ENCODE data around the gene BTBD19.

The BTBD19 gene

DNA sequence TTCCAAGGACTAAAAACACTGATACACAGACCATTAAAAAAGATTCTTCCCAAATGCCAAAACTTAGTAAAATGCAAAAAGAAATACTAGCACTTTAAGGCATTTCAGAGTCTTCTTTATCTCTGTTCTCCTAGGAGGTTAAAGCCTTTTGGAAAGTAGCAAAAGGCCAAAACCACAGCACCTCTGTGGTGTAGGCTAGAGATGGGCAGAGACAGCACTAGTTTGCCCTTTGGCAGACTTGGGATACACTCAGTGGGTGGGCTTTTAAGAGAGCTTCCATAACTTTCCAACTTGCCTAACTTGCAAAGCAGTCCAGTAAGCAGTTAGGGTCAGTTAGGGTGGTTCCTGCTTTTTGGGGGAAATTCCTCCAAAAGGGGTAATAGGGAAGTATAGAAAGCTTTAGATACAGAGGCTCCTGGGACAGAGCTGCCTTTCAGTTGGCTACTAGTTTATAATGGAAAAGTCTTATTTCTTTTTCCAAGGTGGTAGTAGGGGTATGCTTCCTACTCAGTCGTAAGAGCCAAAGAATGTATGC is 52.6 kb downstream of the BTBD19 start:
- Histone ChIP-seq H3K9ac (ENCODE audit: low read depth, low read length) (no peak overlapping the region), H3K4me3 (ENCODE audit: low read depth, low read length) (no peak overlapping the region), H3K36me3 (ENCODE audit: control insufficient read depth, insufficient read depth, low read length) (no peaks in the 10 kb centered on the region), H3K27me3 (ENCODE audit: control insufficient read depth, insufficient read depth, low read length) (no peaks in the 10 kb centered on the region), H3K4me1 (ENCODE audit: control insufficient read depth, insufficient read depth, low read length) (peaks cover 6% of the 10 kb centered on the region), H3K9me3 (ENCODE audit: control insufficient read depth, insufficient read depth, low read length) (no peaks in the 10 kb centered on the region)

DNA sequence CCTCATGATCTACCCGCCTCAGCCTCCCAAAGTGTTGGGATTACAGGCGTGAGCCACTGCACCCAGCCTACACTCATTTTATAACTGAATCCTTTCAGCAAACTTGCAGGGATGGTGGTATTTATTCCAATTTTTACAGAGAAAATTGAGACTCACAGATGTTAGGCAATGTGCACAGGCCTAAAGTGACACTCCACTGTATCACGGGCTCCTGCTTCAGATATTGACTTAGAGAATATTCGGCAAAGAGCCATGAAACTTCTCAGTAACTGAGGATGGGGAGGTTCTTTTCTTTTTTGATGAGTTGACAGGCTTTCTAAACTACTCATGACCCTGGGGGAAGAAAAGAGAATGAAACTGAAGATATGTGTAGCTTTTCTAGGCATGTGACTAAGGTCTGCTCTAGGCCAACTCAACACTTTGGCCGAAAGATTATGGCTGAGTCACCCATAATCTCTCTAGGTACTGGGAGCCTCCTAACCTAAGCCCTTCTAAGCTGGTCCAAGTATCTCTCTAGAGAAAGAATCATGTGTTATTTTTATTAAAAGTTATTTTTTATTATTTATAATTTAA is 54.6 kb downstream of the BTBD19 start:
- Histone ChIP-seq H3K27me3 (ENCODE audit: control insufficient read depth, insufficient read depth, low read length) (no peaks in the 10 kb centered on the region), H3K36me3 (ENCODE audit: control insufficient read depth, insufficient read depth, low read length) (peaks cover 3% of the 10 kb centered on the region), H3K9ac (ENCODE audit: low read depth, low read length) (no peak overlapping the region), H3K4me3 (ENCODE audit: low read depth, low read length) (no peak overlapping the region), H3K4me1 (ENCODE audit: control insufficient read depth, insufficient read depth, low read length) (peaks cover 6% of the 10 kb centered on the region), H3K9me3 (ENCODE audit: control insufficient read depth, insufficient read depth, low read length) (no peaks in the 10 kb centered on the region)

Measured in iPS-15b (cell line).